ENCODE measurements around the gene ADNP2.

DNA sequence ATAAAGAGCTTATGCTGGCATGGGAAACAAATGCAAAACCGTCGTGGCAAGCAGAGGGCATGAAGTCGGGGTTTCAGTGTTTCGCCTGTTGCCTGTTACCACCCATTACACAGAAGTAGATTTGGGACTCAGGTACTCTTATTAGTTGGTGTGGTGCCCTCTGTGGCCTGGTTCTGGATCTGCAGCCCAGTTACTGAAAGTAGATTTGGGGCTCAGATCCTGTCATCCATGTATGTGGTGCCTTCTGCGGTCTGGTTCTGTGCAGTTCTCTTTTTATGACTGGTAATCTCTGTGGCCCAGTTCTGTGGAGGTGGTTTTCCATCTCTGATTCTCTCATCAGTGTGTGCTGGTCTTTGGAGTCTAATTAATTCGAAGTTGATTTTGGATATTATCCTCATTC is 45.2 kb downstream of the ADNP2 start:
- no peak for TF ChIP-seq POLR2A (IDR thresholded peaks at IDR 0.05)
- TF ChIP-seq, protein P1, sequence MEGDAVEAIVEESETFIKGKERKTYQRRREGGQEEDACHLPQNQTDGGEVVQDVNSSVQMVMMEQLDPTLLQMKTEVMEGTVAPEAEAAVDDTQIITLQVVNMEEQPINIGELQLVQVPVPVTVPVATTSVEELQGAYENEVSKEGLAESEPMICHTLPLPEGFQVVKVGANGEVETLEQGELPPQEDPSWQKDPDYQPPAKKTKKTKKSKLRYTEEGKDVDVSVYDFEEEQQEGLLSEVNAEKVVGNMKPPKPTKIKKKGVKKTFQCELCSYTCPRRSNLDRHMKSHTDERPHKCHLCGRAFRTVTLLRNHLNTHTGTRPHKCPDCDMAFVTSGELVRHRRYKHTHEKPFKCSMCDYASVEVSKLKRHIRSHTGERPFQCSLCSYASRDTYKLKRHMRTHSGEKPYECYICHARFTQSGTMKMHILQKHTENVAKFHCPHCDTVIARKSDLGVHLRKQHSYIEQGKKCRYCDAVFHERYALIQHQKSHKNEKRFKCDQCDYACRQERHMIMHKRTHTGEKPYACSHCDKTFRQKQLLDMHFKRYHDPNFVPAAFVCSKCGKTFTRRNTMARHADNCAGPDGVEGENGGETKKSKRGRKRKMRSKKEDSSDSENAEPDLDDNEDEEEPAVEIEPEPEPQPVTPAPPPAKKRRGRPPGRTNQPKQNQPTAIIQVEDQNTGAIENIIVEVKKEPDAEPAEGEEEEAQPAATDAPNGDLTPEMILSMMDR (IDR thresholded peaks at IDR 0.05): peak in 1 of 4 experiments; percentile 45
- TF ChIP-seq EP300 (IDR thresholded peaks at IDR 0.05): no peak
- no peak for TF ChIP-seq POLR2AphosphoS5 (IDR thresholded peaks at IDR 0.05)

Data from gastroesophageal sphincter (tissue), 3 donors.